Measurements from ENCODE around the gene SPEG.
A peak's percentile ranks its signal among the peaks of the same experiment; 100 is the strongest.

SPEG gene

GRCh38 chr2:219538504-219538951, 103.9 kb downstream of the SPEG start:
- DNase-seq: no peak

DNA sequence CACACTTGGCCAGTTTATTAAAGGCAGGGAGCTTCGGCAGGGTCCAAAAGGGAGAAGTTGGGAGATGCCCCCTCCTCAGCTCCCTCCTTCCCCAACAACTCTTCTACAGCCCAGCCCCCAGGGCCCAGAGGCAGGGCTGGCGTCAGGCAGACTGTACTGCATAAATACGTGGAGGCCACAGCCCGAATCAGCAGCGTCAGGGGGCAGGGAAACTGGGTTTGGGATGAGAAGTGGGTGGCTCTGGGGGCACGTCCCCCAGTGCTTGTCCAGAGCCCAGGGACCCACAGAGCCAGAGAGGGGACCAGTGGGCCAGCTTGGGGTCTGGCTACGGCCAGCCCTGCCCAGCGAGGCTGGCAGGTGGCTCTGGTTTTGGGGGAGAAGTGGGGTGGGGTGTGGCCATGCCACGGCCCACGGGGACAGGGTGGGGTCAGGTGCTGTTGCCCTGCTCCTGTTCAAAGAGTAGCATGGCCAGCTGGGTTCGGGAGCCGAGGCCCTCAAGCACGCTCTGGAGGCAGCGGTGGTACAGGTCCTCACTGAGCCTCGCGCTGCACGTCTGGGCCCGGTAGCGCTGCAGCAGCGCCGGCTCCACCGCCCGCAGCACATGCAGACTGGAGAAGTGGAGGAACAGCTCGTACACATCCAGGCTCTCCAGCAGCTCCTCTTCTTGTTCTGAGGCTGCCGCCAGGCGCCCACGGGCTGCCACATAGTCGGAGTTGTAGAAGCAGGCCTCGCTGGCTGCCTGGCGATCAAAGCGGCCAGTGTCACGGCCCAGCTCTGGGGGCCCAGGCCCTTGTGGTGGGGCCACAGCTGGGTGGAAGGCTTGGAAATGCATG, 104.5 kb downstream of the SPEG start:
- no peak for DNase-seq

- no peak for DNase-seq
These were observed 105.5 kb downstream of the SPEG start for GRCh38 chr2:219539926-219540678.

GRCh38 chr2:219540784-219541504, 106.3 kb downstream of the SPEG start:
- no peak for DNase-seq

DNA sequence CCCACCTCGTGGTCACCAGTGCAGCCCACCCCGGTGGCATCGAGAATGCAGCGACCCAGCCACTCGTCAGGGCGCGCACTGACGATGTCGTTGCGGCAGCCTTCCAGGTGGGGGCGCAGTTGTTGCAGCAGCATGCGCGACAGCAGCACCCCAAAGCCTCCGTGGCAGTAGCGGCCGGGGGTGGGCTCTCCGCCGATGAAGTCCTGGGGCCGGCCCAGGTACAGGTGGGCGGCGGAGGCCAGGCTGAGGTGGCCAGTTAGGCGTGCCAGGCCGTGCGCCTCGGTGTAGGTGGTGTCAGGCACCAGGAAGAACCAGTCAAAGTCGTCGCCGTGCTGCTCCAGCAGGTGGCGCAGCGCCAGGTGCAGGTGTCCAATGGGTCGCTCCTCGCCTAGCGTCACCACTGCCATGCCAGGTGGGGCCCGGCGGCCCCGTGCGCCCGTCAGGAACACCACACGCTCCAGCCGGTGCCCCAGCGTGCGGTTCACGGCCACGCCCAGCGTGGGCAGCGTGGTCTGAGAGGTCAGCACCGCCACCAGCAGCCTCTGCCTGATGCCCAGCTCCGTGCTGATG, 107.1 kb downstream of the SPEG start:
- DNase-seq: peak; percentile 71 to 85 (median 80)

DNA sequence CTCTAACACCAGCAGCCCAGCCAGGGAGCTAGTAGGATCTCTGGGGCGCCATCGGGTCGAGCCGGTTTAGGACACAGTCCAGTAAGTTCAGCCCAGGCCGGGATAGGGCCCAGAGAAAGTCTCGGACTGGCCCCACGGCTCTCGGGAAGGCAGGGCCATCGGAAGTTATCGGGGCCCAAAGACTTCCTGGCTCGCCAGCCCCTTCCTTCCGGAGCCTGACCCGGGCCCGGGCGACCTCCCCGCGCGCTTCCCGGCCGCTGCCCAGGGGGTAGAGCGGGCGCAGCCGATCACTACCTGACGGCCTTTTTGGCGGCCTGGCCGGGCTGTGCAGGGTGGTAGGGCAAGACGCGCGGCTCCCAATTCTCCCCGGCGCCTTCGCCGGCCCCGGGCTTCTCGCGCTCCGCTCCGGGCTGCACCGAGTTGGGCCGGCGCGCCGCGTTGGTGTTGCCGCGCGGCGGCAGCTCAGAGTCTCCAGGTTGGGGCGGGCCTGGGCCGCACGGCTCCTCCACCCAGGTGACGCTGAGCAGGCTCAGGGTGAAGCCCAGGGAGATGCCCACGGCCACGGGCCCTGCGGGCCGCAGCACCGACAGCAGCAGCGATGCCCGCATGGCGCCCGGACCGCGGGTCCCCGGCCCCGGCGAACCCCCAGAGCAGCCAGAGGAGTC, 108.4 kb downstream of the SPEG start:
- DNase-seq: peak in 1 of 5 donors; percentile 57

GRCh38 chr2:219543596-219544358, 109.1 kb downstream of the SPEG start, which contains the start of the genes CHPF and TMEM198:
CHPF (minus strand) TSS chr2:219543809; CDS start chr2:219543538, 271 bp downstream.
TMEM198 (plus strand) TSS chr2:219544028; CDS start chr2:219544728, 700 bp downstream.
- DNase-seq: peak; percentile 84 to 95 (median 89)

DNA sequence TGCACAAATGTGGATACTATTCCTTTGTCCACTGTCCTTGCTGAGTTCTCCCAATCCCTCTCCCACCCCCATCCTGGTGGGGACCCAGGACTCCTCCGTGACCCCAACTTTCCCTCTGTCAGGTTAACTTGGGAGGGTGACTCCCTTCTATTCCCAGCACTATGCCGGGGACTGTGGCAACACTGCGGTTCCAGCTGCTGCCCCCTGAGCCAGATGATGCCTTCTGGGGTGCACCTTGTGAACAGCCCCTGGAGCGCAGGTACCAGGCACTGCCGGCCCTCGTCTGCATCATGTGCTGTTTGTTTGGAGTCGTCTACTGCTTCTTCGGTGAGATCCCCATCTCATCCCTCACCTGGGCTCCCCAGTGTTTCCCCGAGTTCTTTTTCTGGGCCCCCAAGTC, 109.9 kb downstream of the SPEG start:
- no peak for DNase-seq

DNA sequence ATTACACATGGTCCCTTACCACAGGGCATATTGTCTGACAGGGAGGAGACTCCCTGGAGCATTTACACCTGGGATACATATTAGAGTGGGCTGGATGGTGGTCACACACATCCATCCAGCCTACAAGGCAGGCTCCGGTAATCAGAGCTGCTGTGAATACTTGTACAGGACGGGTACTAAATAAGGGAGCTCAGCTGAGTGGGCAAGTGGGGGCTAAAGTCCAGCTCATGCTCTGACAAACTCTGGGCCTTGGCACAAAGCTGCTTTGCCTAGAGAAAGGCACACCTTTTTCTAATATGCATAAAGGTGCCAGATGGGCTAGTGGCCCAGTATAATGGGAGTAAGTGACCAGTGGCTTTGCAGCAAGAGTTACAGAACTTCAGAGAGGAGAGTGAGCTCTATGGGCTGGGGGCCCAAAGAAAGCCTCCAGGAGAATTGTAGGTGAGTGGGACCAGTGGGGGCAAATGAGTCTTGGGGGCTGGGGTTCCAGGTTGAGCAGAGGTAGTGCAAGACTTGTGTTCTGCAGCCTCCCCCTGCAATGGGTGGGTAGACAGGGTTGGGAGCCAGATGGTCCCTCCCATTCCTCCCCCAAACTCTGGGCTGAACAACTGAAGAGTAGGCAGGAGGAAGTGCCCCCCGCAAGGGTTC, 110.8 kb downstream of the SPEG start:
- DNase-seq: no peak

DNA sequence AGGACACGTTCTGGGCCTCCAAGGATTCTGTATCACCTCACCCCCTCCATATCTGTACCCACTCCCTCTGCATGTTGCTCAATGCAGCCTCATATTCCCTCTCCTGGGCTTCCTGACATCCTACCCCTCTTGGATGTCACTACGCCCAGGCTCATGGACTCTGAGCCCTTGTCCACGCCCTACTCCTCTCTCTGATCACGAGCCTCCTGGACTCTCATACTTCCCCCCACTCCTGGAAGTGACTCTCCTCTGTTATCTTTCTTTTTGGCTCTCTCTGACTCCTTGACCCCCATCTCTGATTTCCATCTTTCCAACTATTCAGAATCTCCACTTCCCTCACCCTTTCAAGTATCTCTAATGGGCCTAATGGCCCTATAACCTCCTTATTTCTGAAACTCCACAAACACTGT, 111.3 kb downstream of the SPEG start:
- no peak for DNase-seq

DNA sequence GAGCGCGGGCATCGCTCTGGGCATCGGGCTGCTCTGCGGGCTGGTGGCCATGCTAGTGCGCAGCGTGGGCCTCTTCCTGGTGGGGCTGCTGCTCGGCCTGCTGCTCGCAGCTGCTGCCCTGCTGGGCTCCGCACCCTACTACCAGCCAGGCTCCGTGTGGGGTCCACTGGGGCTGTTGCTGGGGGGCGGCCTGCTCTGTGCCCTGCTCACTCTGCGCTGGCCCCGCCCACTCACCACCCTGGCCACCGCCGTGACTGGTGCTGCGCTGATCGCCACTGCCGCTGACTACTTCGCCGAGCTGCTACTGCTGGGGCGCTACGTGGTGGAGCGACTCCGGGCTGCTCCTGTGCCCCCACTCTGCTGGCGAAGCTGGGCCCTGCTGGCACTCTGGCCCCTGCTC, 113.0 kb downstream of the SPEG start:
- no peak for DNase-seq

Measured in T-helper 1 cell (primary cell).